GM19468 (cell line): ENCODE measurements around the gene DACT2.
"Not testable (repeated sequence)": the region's sequence is repeated elsewhere in the genome, so short reads cannot be mapped to it uniquely, and the experiment has no call there.

Source experiments
- ATAC-seq: cut with Tn5 transposase; IDR thresholded peaks from one replicate; pipeline ENCODE4 v1.9.1; 2021; ENCODE audit warnings: mild to moderate bottlenecking, moderate library complexity, moderate number of reproducible peaks; ENCODE audit not compliant: unreplicated experiment; ENCODE audit errors: extremely low read depth

DACT2 gene

GRCh38 chr6:168328086-168328485, 8.5 kb upstream of the DACT2 start:
- no peak for ATAC-seq

GRCh38 chr6:168326294-168327261, 7.0 kb upstream of the DACT2 start:
- no peak for ATAC-seq

- ATAC-seq: no peak
Observed at GRCh38 chr6:168322966-168323365, 3.4 kb upstream of the DACT2 start.

GRCh38 chr6:168320634-168321033, 1.1 kb upstream of the DACT2 start:
- no peak for ATAC-seq

- no peak for ATAC-seq
Observed at GRCh38 chr6:168318579-168319278, 848 bp downstream of the DACT2 start.

GRCh38 chr6:168318090-168318489, 1.5 kb downstream of the DACT2 start:
- no peak for ATAC-seq

GRCh38 chr6:168315596-168315995, 4.0 kb downstream of the DACT2 start:
- ATAC-seq: no peak

- ATAC-seq: no peak
Observed at GRCh38 chr6:168314948-168315347, 4.6 kb downstream of the DACT2 start.

GRCh38 chr6:168314021-168314420, 5.6 kb downstream of the DACT2 start:
- no peak for ATAC-seq

GRCh38 chr6:168313431-168314011, 6.1 kb downstream of the DACT2 start:
- no peak for ATAC-seq

GRCh38 chr6:168312125-168312507, 7.5 kb downstream of the DACT2 start:
- not testable (repeated sequence) for ATAC-seq

- ATAC-seq: no peak
Observed at GRCh38 chr6:168311410-168312124, 8.0 kb downstream of the DACT2 start.

- ATAC-seq: no peak
Observed at GRCh38 chr6:168310945-168311344, 8.6 kb downstream of the DACT2 start.

GRCh38 chr6:168310403-168310802, 9.2 kb downstream of the DACT2 start:
- no peak for ATAC-seq

GRCh38 chr6:168309997-168310396, 9.6 kb downstream of the DACT2 start:
- ATAC-seq: no peak

- no peak for ATAC-seq
Observed at GRCh38 chr6:168309183-168309582, 10.4 kb downstream of the DACT2 start.

- no peak for ATAC-seq
Observed at GRCh38 chr6:168308390-168309144, 11.0 kb downstream of the DACT2 start.

- ATAC-seq: no peak
Observed at GRCh38 chr6:168307695-168308021, 11.9 kb downstream of the DACT2 start.

GRCh38 chr6:168307015-168307694, 12.4 kb downstream of the DACT2 start:
- ATAC-seq: no peak
